ENCODE data around the gene PTPN22. TPM values are rescaled to one million over a fixed set of nuclear protein-coding genes. Genes with fewer than 3 reads are reported as not detected.

The PTPN22 gene
- total and polyA plus RNA-seq, 2 experiments from 2014 or later, result 0.86 to 1.6 TPM

DNA sequence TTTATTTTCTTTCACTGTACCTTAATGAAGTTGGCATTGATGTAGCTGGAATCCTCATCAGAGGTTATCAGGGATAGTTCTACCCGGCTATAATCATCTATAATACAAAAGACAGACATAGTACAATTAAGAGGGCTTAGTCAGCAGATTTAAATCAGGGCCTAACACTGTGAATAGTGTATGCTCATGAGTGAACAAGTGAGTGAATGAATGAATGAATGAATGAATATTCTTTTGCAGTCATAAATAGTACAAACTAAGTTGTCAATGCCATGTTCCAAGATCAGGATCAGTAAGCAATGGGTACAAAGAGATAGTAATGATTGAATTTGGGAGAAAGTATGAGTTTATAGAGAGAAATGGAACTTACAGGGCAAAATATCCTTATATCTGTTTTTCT is 12.5 kb downstream of the PTPN22 start:
- DNase-seq, result no peak
- peak overlapping the region; percentile 60; the same call in 1 of the 2 replicates for H3K4me3 ChIP-seq
- no peaks in the 10 kb centered on the region for H3K79me2 ChIP-seq (ENCODE audit: insufficient read depth)
- H3K9me3 ChIP-seq (ENCODE audit: low read depth), result no peaks in the 10 kb centered on the region
- in situ Hi-C loops (cut with MboI), result no loop called here
- H3K9me2 ChIP-seq (ENCODE audit: insufficient read depth), result no peaks in the 10 kb centered on the region
- H4K20me1 ChIP-seq (ENCODE audit: insufficient read depth), result no peaks in the 10 kb centered on the region
- no peak overlapping the region for H3K27ac ChIP-seq
- WGBS, 2 experiments (ENCODE audit: low coverage in 1 of 2, low lambda C conversion rate in 2 of 2, missing lambda C conversion rate in 2 of 2), result 77% methylated on average over 1 of the region's 1 CpG
- H3K36me3 ChIP-seq (ENCODE audit: low read depth), result no peaks in the 10 kb centered on the region
- peak overlapping the region; percentile 88 for H2AFZ ChIP-seq
- no peaks in the 10 kb centered on the region for H3K27me3 ChIP-seq (replicated peaks; ENCODE audit: insufficient read depth)
- peak overlapping the region; percentile 44; the same call in 1 of the 2 replicates for H3K9ac ChIP-seq
- H3F3A ChIP-seq (ENCODE audit: insufficient read depth), result no peaks in the 10 kb centered on the region
- H3K4me2 ChIP-seq (ENCODE audit: unreplicated experiment), result peak overlapping the region; percentile 79
- peaks cover 34% of the 10 kb centered on the region for H3K4me1 ChIP-seq (ENCODE audit: insufficient read depth)
- TF ChIP-seq EZH2 (IDR thresholded peaks at IDR 0.05; ENCODE audit: insufficient read depth, poor library complexity, severe bottlenecking) (no peak), EZH2phosphoT487 (IDR thresholded peaks at IDR 0.05; ENCODE audit: insufficient read depth, low read depth) (no peak)

GRCh38 chr1:113858418-113858817 is 13.1 kb downstream of the PTPN22 start:
- Histone ChIP-seq H2AFZ (peak overlapping the region; percentile 36; the same call in 1 of the 2 replicates), H3K9me3 (ENCODE audit: low read depth) (no peaks in the 10 kb centered on the region), H3K4me2 (ENCODE audit: unreplicated experiment) (no peak overlapping the region), H3K27me3 (replicated peaks; ENCODE audit: insufficient read depth) (no peaks in the 10 kb centered on the region), H3K9ac (no peak overlapping the region), H4K20me1 (ENCODE audit: insufficient read depth) (no peaks in the 10 kb centered on the region), H3K36me3 (ENCODE audit: low read depth) (no peaks in the 10 kb centered on the region), H3K4me3 (no peak overlapping the region), H3K9me2 (ENCODE audit: insufficient read depth) (no peaks in the 10 kb centered on the region), H3F3A (ENCODE audit: insufficient read depth) (no peaks in the 10 kb centered on the region), H3K27ac (no peak overlapping the region), H3K4me1 (ENCODE audit: insufficient read depth) (peaks cover 34% of the 10 kb centered on the region), H3K79me2 (ENCODE audit: insufficient read depth) (no peaks in the 10 kb centered on the region)
- no peak for DNase-seq
- no peak for TF ChIP-seq EZH2 (IDR thresholded peaks at IDR 0.05; ENCODE audit: insufficient read depth, poor library complexity, severe bottlenecking)
- TF ChIP-seq EZH2phosphoT487 (IDR thresholded peaks at IDR 0.05; ENCODE audit: insufficient read depth, low read depth), result no peak
- 86 to 88% methylated on average over 3 of the region's 3 CpGs for WGBS, 2 experiments (ENCODE audit: low coverage in 1 of 2, low lambda C conversion rate in 2 of 2, missing lambda C conversion rate in 2 of 2)
- in situ Hi-C loops (cut with MboI), result no loop called here

DNA sequence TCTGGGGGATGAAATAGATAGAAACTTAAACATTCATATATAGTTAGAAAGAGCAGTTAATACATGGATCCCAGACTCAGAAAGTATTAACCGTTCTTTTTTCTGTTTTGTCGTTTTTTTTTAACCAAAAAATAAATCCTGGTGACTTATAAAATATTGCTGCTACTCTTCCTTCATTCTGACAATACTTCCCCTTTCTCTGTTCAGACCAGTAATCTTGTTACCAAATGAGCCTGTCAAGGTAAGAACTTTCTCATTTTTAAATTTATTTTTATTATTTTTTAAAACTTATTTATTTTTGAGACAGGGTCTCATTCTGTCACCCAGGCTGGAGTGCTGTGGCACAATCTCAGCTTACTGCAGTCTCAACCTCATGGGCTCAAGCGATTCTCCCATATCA is 13.7 kb downstream of the PTPN22 start:
- no peak for DNase-seq
- WGBS, 2 experiments (ENCODE audit: low coverage in 1 of 2, low lambda C conversion rate in 2 of 2, missing lambda C conversion rate in 2 of 2), result 96 to 100% methylated on average over 3 of the region's 3 CpGs
- in situ Hi-C loops (cut with MboI), result no loop called here
- no peak overlapping the region for H3K9ac ChIP-seq
- H2AFZ ChIP-seq, result no peak overlapping the region
- no peaks in the 10 kb centered on the region for H3K9me2 ChIP-seq (ENCODE audit: insufficient read depth)
- no peaks in the 10 kb centered on the region for H3K36me3 ChIP-seq (ENCODE audit: low read depth)
- no peaks in the 10 kb centered on the region for H3K27me3 ChIP-seq (replicated peaks; ENCODE audit: insufficient read depth)
- H3K9me3 ChIP-seq (ENCODE audit: low read depth), result no peaks in the 10 kb centered on the region
- H3K79me2 ChIP-seq (ENCODE audit: insufficient read depth), result no peaks in the 10 kb centered on the region
- H3F3A ChIP-seq (ENCODE audit: insufficient read depth), result no peaks in the 10 kb centered on the region
- H3K4me3 ChIP-seq, result no peak overlapping the region
- H3K4me1 ChIP-seq (ENCODE audit: insufficient read depth), result peaks cover 34% of the 10 kb centered on the region
- no peak overlapping the region for H3K4me2 ChIP-seq (ENCODE audit: unreplicated experiment)
- no peak overlapping the region for H3K27ac ChIP-seq
- no peaks in the 10 kb centered on the region for H4K20me1 ChIP-seq (ENCODE audit: insufficient read depth)
- no peak for TF ChIP-seq EZH2 (IDR thresholded peaks at IDR 0.05; ENCODE audit: insufficient read depth, poor library complexity, severe bottlenecking)
- no peak for TF ChIP-seq EZH2phosphoT487 (IDR thresholded peaks at IDR 0.05; ENCODE audit: insufficient read depth, low read depth)

GRCh38 chr1:113856401-113856790 is 15.1 kb downstream of the PTPN22 start:
- Histone ChIP-seq H3K79me2 (ENCODE audit: insufficient read depth) (no peaks in the 10 kb centered on the region), H3K4me1 (ENCODE audit: insufficient read depth) (peaks cover 29% of the 10 kb centered on the region), H4K20me1 (ENCODE audit: insufficient read depth) (no peaks in the 10 kb centered on the region), H3K9me2 (ENCODE audit: insufficient read depth) (no peaks in the 10 kb centered on the region), H2AFZ (peak overlapping the region; percentile 52), H3K4me2 (ENCODE audit: unreplicated experiment) (no peak overlapping the region), H3K9me3 (ENCODE audit: low read depth) (no peaks in the 10 kb centered on the region), H3K27me3 (replicated peaks; ENCODE audit: insufficient read depth) (no peaks in the 10 kb centered on the region), H3K36me3 (ENCODE audit: low read depth) (no peaks in the 10 kb centered on the region), H3K9ac (no peak overlapping the region), H3K27ac (no peak overlapping the region), H3K4me3 (no peak overlapping the region), H3F3A (ENCODE audit: insufficient read depth) (no peaks in the 10 kb centered on the region)
- DNase-seq, result no peak
- 82 to 90% methylated on average over 2 of the region's 2 CpGs for WGBS, 2 experiments (ENCODE audit: low coverage in 1 of 2, low lambda C conversion rate in 2 of 2, missing lambda C conversion rate in 2 of 2)
- TF ChIP-seq EZH2 (IDR thresholded peaks at IDR 0.05; ENCODE audit: insufficient read depth, poor library complexity, severe bottlenecking), result no peak
- TF ChIP-seq EZH2phosphoT487 (IDR thresholded peaks at IDR 0.05; ENCODE audit: insufficient read depth, low read depth), result no peak
- in situ Hi-C loops (cut with MboI), result no loop called here

Measured in GM23248 (cell line).